ENCODE measurements around the gene TOR2A.

TOR2A gene

DNA sequence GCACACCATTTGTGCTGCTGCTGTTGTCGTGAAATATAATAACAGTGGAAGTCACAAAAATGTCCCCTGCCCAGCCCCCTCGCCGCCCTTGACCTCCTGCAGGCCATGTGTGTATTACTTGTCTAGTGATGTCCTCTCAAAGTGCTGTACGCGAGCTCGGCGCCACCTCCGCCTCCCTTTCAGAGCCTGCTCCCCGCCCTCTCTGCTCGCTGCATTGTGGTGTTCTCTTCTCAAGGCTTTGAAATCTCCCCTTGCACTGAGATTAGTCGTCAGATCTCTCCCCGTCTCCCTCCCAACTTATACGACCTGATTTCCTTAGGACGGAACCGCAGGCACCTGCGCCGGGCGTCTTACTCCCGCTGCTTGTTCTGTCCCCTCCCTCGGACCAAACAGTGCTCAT is 43.0 kb downstream of the TOR2A start:
- Histone ChIP-seq H3K4me3 (ENCODE audit: low read depth in 1 of 2, low read length in 2 of 2) (no peak overlapping the region), H3K9ac (ENCODE audit: low read length) (no peak overlapping the region), H3K27ac (ENCODE audit: low read depth, low read length) (no peak overlapping the region), H3K27me3 (ENCODE audit: control insufficient read depth in 1 of 2, insufficient read depth in 2 of 2, low read length in 2 of 2) (no peaks in the 10 kb centered on the region), H3K9me3 (ENCODE audit: low read length) (no peaks in the 10 kb centered on the region), H3K36me3 (ENCODE audit: insufficient read depth, low read length) (peaks cover 10% of the 10 kb centered on the region), H3K4me1 (ENCODE audit: insufficient read depth, low read length) (no peaks in the 10 kb centered on the region)

DNA sequence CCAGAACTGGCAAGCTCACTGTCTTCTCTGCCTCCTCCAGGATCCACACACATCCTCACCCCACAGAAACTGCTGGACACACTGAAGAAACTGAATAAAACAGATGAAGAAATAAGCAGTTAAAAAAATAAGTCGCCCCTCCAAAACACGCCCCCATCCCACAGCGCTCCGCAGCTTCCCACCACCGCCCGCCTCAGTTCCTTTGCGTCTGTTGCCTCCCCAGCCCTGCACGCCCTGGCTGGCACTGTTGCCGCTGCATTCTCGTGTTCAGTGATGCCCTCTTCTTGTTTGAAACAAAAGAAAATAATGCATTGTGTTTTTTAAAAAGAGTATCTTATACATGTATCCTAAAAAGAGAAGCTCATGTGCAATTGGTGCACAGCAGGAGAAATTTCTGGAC is 44.4 kb downstream of the TOR2A start:
- no peak overlapping the region for H3K9ac ChIP-seq (ENCODE audit: low read length)
- no peaks in the 10 kb centered on the region for H3K27me3 ChIP-seq (ENCODE audit: control insufficient read depth in 1 of 2, insufficient read depth in 2 of 2, low read length in 2 of 2)
- H3K4me1 ChIP-seq (ENCODE audit: insufficient read depth, low read length), result no peaks in the 10 kb centered on the region
- no peak overlapping the region for H3K4me3 ChIP-seq (ENCODE audit: low read depth in 1 of 2, low read length in 2 of 2)
- no peaks in the 10 kb centered on the region for H3K9me3 ChIP-seq (ENCODE audit: low read length)
- no peak overlapping the region for H3K27ac ChIP-seq (ENCODE audit: low read depth, low read length)
- H3K36me3 ChIP-seq (ENCODE audit: insufficient read depth, low read length), result peaks cover 22% of the 10 kb centered on the region

DNA sequence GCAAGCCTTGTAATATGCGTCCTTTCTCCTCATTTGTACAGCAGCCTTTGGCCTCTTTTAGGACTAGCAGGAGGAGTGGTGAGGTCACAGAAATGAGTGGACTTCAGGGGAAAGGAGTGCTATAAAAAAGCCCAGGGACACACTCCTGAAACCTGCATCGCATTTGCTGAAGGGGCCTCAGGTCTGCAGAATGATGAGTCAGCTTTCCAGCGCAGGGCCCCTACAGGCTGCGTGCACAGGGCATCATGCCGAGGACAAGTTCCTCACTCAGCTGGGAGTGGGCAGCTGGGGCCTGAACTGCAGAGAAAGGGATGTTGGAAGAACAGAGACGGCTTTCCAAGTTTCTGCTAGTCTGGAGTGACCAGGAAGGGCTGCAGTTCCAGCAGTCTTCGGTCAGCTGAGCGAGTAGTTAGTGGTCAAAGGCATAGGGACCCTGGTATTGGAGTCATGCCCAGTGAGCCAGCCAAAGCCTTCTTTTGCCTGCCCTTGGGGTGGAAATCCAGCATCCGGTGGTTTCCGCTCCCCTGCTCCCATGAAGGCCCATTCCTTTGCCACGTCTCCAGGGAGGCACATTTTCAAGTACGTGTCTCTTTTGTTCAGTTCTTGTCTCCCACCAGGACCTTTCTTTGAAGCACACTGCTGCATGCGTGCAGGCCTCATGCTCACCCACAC is 45.6 kb downstream of the TOR2A start:
- Histone ChIP-seq H3K4me3 (ENCODE audit: low read depth in 1 of 2, low read length in 2 of 2) (no peak overlapping the region), H3K9me3 (ENCODE audit: low read length) (no peaks in the 10 kb centered on the region), H3K27me3 (ENCODE audit: control insufficient read depth in 1 of 2, insufficient read depth in 2 of 2, low read length in 2 of 2) (no peaks in the 10 kb centered on the region), H3K27ac (ENCODE audit: low read depth, low read length) (no peak overlapping the region), H3K9ac (ENCODE audit: low read length) (no peak overlapping the region), H3K36me3 (ENCODE audit: insufficient read depth, low read length) (peaks cover 27% of the 10 kb centered on the region), H3K4me1 (ENCODE audit: insufficient read depth, low read length) (no peaks in the 10 kb centered on the region)

DNA sequence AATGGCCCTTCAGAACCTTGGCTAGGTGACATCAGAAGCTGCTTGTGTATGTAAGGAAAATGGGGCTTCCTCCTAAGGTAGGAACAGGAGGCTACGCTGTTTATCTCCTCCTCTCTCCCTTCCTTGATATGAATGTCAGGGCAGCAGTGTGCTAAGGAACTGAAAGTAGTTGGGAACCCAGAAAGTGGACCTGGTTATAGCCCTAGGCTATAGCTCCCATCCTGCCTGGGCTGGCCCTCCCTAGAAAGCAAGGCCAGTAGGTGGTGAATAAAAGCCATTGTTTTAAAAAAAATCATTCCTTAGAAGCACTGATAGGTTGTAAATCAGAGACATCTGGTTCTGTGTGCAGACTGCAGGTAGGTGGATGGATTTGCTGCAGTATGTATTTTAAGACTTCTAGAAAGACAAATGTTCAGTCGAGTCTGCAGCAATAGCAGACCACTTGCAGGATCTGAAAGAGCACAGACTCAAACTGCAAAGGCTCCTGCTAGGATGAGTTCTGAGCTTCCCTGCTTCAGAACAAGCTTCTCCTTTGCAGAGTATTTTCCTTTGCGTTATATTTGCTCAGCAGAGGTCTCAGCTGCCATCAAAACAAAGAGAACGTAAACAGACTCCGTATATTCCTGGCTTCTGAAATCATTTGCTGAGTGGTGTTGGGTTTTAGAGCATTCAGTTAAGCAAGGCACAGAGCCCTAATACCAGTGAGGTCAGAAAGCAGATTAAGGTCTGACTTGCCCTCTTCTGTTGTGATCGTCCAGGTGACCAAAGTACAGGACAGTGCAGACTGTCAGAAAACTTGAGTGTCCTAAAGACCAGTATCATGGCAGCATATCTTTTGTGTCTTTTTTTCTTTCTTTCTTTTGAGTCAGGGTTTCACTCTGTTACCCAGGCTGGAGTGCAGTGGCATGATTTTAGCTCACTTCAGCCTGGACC is 48.4 kb downstream of the TOR2A start:
- H3K9me3 ChIP-seq (ENCODE audit: low read length), result no peaks in the 10 kb centered on the region
- H3K4me1 ChIP-seq (ENCODE audit: insufficient read depth, low read length), result no peaks in the 10 kb centered on the region
- H3K27me3 ChIP-seq (ENCODE audit: control insufficient read depth in 1 of 2, insufficient read depth in 2 of 2, low read length in 2 of 2), result no peaks in the 10 kb centered on the region
- no peak overlapping the region for H3K27ac ChIP-seq (ENCODE audit: low read depth, low read length)
- H3K9ac ChIP-seq (ENCODE audit: low read length), result no peak overlapping the region
- H3K36me3 ChIP-seq (ENCODE audit: insufficient read depth, low read length), result peaks cover 47% of the 10 kb centered on the region
- no peak overlapping the region for H3K4me3 ChIP-seq (ENCODE audit: low read depth in 1 of 2, low read length in 2 of 2)

DNA sequence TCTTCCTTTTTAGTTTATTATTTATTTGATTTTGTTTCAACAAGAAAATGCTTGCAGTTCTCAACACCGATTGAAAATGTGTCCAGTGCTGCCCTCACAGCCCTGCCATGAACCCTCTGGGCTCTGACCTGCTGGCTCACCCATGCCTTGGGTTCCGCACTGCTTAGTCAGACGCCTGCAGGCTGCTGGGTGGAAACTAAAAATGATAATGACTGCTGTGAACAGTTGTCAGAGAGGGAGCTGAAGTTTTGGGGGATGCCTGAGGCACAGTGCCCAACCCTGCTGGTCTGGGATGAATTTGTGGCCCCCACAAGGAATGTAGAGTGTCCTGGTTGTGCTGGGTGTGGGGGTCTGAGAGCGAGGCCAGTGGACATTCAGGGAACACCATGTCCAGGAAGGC is 50.5 kb downstream of the TOR2A start:
- Histone ChIP-seq H3K4me1 (ENCODE audit: insufficient read depth, low read length) (no peaks in the 10 kb centered on the region), H3K9me3 (ENCODE audit: low read length) (no peaks in the 10 kb centered on the region), H3K36me3 (ENCODE audit: insufficient read depth, low read length) (peaks cover 65% of the 10 kb centered on the region), H3K27me3 (ENCODE audit: control insufficient read depth in 1 of 2, insufficient read depth in 2 of 2, low read length in 2 of 2) (no peaks in the 10 kb centered on the region), H3K27ac (ENCODE audit: low read depth, low read length) (no peak overlapping the region), H3K4me3 (ENCODE audit: low read depth in 1 of 2, low read length in 2 of 2) (no peak overlapping the region), H3K9ac (ENCODE audit: low read length) (no peak overlapping the region)

DNA sequence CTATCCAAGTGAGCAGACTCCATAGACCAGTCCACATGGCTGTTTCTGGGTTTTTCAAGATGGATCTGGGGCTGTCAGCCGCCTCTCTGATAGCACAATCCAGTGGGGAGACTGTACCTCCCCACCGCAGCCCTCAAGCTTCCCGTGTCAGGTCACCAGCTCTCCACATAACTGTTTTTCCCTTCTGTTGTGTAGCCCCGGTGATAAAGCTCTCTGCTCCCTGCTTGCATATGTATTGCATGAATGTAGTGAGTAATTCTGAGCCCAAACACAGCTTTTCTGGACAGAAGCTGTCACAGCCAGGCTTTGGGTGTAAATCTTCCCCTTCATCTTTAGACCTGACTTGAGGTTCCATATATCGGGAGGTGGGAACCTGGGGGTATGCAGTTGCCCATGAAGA is 51.4 kb downstream of the TOR2A start:
- Histone ChIP-seq H3K4me1 (ENCODE audit: insufficient read depth, low read length) (no peaks in the 10 kb centered on the region), H3K4me3 (ENCODE audit: low read depth in 1 of 2, low read length in 2 of 2) (no peak overlapping the region), H3K27me3 (ENCODE audit: control insufficient read depth in 1 of 2, insufficient read depth in 2 of 2, low read length in 2 of 2) (no peaks in the 10 kb centered on the region), H3K36me3 (ENCODE audit: insufficient read depth, low read length) (peaks cover 72% of the 10 kb centered on the region), H3K9ac (ENCODE audit: low read length) (no peak overlapping the region), H3K9me3 (ENCODE audit: low read length) (no peaks in the 10 kb centered on the region), H3K27ac (ENCODE audit: low read depth, low read length) (no peak overlapping the region)

DNA sequence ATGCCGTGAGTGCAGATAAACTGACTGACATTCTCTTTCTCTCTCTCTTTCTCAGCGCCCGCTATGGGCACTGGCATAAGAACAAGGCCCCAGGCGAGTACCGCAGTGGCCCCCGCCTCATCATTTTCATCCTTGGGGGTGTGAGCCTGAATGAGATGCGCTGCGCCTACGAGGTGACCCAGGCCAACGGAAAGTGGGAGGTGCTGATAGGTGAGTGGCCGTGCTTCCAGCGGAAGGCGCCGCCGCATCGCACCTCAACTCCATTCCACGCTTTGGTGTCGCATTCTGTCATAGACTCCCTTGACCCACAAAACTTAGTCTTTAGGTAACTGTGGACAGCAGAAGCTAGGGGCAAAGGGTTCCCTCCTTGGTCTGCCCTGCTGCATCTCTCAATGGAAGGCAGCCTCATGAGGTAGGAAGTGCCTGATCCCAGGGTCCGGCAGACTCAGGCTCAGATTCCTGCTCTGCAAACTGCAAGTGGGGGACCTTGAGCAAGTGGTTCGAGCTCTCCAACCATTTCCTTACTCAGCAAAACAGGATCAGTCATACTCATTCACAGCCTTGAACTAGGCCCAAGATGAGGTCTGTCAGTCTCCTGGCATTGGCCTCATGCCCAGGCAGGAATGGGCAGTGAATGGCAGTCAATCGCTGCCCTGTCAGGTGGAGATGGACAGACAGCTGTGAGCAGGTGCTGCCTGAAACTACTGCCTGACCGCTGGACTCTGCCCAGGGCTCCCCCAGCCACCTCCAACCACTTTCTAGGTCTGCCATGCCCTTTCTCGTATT is 52.5 kb downstream of the TOR2A start:
- Histone ChIP-seq H3K9me3 (ENCODE audit: low read length) (no peaks in the 10 kb centered on the region), H3K27ac (ENCODE audit: low read depth, low read length) (no peak overlapping the region), H3K27me3 (ENCODE audit: control insufficient read depth in 1 of 2, insufficient read depth in 2 of 2, low read length in 2 of 2) (no peaks in the 10 kb centered on the region), H3K9ac (ENCODE audit: low read length) (no peak overlapping the region), H3K4me3 (ENCODE audit: low read depth in 1 of 2, low read length in 2 of 2) (no peak overlapping the region), H3K36me3 (ENCODE audit: insufficient read depth, low read length) (peaks cover 79% of the 10 kb centered on the region), H3K4me1 (ENCODE audit: insufficient read depth, low read length) (no peaks in the 10 kb centered on the region)
